Measurements from ENCODE around the gene PDE4B. TPM values are rescaled to one million over a fixed set of nuclear protein-coding genes. Genes with fewer than 3 reads are reported as not detected.
"Not testable (repeated sequence)": the region's sequence is repeated elsewhere in the genome, so short reads cannot be mapped to it uniquely, and the experiment has no call there.

Gene PDE4B
- polyA plus RNA-seq, 1 donor, result 18.0 TPM

DNA sequence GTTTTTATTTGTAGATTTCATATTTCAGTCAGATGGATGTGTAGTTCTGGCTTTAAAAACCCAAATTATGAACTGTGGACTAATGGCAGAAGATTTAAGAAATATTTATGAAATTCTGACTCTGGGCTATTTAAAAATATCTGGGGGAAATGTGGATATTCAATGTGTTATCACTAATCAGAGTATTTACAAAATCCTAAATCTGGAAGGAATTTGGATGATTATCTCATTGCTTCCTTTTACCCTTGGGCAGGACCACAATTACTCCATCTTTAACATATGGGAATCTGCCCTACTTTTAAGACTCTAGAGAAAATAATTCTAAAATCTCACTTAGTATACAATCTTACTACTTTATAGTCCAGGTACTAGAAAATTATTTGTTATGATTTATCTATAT is 203.2 kb downstream of the PDE4B start:
- DNase-seq, result no peak

DNA sequence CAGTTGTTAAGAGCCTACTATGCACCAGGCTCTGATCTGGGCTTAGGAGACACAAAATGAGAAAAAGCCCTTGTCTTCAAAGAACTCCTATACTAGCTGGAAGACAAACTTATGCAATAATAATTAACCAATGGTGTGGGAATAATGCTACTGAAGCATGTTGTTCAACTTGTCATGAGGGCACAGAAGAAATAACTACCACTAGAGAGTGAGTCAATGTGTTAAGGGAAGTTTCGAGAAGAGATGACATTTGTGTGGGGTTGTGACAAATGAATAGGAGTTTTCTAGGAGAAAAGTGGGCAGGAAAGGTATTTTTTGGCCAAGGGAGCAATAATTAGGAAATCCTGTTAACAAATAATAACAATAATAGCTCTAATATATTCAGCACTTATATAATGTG is 205.0 kb downstream of the PDE4B start:
- DNase-seq, result no peak

DNA sequence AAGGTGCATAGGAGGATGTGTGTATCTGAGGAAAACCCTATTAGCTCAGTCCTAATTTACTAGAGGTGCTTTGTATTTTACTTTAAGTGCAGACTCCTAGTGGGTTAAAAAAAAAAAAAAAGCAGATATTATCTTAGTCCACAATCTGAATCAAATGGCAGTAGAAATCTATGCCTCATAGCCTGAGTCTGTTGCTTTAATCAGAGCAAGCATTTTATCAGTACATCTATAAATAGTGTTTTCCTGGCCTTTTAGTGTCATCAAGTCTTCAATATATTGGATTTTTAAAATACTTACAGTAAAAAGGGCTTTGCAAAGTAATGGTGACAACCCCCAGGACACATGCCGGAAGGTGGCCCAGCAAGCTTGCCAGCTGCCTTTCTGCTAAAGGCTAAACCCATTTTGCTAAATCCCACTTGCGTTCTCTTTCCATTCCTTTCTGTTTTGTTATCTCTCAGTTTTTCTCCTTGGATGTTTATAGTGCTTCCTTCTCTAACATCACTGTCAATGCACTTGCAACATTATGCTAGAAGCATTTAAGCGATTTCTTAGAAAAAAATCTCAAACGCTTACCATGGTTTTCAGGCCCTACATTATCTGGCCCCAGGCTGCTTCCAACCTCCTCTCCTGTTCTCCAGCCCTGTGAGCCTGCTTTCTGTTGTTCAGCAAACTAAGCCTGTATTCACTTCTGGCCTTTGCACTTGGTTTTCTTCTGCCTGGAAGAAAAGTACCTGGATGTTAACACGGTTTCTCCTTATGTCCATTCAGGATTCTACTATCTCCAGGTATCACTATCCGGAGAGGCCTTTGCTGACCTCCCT is 206.3 kb downstream of the PDE4B start:
- DNase-seq, result no peak

GRCh38 chr1:66000033-66000637 is 207.4 kb downstream of the PDE4B start:
- DNase-seq, result no peak

GRCh38 chr1:66003690-66004089 is 211.0 kb downstream of the PDE4B start:
- DNase-seq, result no peak

- DNase-seq, result not testable (repeated sequence)
Measured at GRCh38 chr1:66006534-66006933, 213.8 kb downstream of the PDE4B start.

DNA sequence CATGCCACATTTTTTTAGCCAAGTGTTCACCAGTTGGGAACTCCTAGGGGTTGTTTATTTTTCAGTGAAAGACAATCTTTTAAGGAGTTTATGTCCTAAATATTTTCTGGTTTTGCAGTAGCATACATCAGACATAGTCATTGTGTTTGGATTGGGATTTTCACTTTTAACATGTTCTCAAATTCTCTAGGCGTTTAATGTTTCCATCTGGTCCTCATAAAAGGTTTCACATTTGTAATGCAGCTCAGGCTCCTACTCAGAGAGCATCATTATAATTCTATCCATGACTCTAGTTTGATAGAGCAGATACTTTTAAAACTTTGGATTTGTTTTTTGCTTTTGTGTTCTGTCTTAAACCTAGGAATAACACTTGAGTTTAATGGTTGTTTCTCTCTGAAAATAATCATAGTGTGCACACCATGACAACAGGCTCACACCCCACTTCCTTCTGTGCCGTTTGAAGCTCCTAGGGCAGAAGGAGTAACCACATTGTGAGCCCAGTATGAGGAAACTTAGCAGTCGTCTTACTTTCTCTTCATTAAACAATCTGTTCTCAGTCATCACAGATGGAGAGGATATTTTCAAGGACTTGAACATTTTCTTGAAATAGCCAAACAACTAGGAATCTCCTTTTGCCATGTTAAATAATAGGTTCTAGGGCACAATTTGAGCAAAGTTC is 219.6 kb downstream of the PDE4B start:
- no peak for DNase-seq

- no peak for DNase-seq
Measured at GRCh38 chr1:66013371-66013770, 220.7 kb downstream of the PDE4B start.

- no peak for DNase-seq
Measured at GRCh38 chr1:66022904-66023620, 230.4 kb downstream of the PDE4B start.

- no peak for DNase-seq
Measured at GRCh38 chr1:66025188-66025587, 232.5 kb downstream of the PDE4B start.

GRCh38 chr1:66028035-66028434 is 235.3 kb downstream of the PDE4B start:
- no peak for DNase-seq

DNA sequence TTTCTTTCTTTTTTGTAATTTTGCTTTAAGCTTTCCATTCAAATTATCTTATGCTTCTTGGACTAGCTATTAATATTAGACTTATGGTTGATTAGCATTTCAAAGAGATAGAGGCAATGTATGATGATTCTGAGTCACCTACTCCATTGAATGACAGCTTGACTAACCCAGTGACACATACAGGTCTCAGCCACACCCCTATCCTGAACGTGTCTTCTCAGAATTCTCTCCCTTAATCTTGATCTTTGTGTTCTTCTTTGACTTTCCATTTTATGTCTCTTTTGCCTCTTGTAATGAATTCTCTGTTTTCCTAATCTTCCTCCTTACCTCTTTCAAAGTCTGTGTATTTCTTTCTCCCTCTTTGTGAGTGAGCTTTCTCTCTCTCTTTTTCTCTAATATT is 241.1 kb downstream of the PDE4B start:
- no peak for DNase-seq

DNA sequence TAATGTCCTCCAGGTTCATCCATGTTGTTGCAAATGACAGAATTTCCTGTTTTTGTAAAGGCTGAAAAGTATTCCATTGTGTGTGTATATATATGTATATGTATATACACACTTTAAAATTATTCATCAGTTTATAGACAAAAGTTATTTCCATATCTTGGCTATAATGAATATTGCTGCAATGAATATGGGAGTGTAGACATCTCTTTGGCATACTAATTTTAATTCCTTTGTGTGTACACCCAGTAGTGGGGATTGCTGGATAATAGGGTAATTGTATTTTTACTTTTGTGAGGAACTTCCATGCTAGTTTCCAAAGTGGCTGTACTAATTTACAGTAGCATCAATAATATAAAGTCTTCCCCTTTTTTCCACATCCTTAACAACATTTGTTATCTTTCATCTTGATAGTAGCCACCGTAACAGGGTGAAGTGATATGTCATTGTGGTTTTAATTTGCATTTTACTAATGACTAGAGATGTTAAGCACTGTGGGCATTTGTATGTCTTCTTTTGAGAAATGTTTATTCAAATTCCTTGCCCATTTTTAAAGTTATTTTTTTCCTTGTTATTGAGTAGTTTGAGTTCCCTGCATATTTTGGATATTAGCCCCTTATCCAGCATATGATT is 243.0 kb downstream of the PDE4B start:
- DNase-seq, result no peak

DNA sequence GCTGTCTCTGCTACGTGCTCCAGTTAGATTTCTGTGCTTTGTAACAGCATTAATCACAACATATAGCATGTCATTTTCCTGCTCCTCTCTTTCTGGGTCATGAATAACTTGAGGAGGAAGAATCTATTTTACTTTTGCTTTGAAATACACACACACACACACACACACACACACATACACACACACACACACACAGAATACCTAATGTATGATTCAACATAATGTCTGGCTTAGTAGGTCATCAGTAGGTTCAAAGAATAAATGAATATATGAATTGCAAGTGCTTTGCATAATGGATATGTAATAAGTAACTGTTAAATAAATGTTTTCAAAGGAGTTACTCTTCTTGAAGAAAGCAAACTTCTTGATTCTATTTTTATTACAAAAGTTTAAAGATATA is 249.0 kb downstream of the PDE4B start:
- DNase-seq, result no peak

- no peak for DNase-seq
Measured at GRCh38 chr1:66043186-66043585, 250.5 kb downstream of the PDE4B start.

DNA sequence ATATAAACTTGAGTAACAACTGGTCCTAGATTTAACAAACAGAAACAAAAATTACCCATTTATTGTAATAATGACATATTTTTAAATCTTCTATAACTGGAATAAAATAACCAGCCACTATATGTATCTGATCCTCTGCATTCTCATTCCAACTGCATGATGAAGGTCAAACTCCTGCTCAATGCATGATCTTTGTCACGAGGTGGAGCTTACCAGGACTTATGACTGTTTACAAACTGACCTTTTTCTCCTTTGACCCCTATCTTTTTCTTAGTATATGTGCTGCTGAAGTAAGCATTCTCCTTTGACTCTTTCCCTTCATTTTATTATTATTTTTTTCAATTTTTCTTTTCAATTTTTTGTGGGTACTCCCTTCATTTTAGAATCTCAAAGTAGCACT is 252.2 kb downstream of the PDE4B start:
- no peak for DNase-seq

GRCh38 chr1:66046415-66046814 is 253.7 kb downstream of the PDE4B start:
- DNase-seq, result no peak

DNA sequence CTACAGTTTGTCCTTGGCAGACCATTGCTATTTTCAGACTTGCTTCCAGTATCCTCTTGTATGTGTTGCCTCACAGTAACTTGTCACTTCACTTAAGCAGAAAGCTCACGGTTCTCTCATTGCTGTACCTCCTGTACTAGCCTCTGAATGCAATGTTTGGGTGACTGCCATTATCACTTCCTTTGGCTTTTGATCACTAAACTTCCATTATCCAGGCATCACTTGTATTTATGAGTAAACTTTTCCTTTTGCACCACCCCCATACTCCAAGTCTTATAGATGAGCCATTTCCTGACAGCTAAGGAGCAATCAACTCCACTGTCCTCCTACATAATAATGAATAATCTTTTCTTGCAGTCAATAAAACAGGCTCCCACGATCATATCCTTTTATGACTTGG is 255.3 kb downstream of the PDE4B start:
- DNase-seq, result no peak

DNA sequence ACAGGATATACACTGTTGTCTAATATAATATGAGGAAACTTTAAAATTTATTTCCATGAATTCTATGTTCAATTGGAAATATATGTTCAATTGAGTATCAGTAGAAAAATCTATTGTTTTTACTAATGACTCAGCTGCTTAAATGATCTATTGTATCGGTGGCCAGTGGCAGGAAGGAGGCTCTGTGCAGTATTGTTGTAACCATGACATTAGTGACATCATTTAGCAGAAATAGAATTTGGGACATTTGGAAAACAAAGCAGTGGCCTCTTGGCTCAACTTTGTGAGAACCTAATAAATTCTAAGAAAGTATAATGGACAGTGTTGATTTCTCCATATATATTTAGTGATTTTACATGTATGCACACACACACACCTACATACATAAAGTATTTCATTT is 257.4 kb downstream of the PDE4B start:
- no peak for DNase-seq

- DNase-seq, result no peak
Measured at GRCh38 chr1:66050633-66051032, 257.9 kb downstream of the PDE4B start.

- DNase-seq, result no peak
Measured at GRCh38 chr1:66055092-66055491, 262.4 kb downstream of the PDE4B start.

GRCh38 chr1:66057448-66057847 is 264.8 kb downstream of the PDE4B start:
- not testable (repeated sequence) for DNase-seq

- no peak for DNase-seq
Measured at GRCh38 chr1:66058558-66058957, 265.9 kb downstream of the PDE4B start.
